Lower leg skin (tissue), 4 donors: ENCODE results near the gene PNMA6E. TPM values are rescaled to one million over a fixed set of nuclear protein-coding genes. Genes with fewer than 3 reads are reported as not detected.
"Not testable (repeated sequence)": the region's sequence is repeated elsewhere in the genome, so short reads cannot be mapped to it uniquely, and the experiment has no call there.

Experiments used
- DNase-seq, 2 donors: peaks; one replicate each; pipeline ENCODE4 v3.0.0-alpha.2; 2019; ENCODE audit warnings: low spot score in 2 of 2
- H3K4me3 ChIP-seq: fragments of 200-600 bp; sonication (generic); 2 replicates; pipeline ENCODE4 v1.5.1; 2017; ENCODE audit warnings: mild to moderate bottlenecking, low read depth; ENCODE audit not compliant: poor library complexity, severe bottlenecking
- CTCF ChIP-seq, 3 donors: fragments of 450-650 bp; IDR thresholded peaks; one replicate each; pipeline ENCODE4 v1.5.1; 2016; ENCODE audit warnings: antibody characterized with exemption in 3 of 3, mild to moderate bottlenecking in 3 of 3, moderate library complexity in 2 of 3
- POLR2A ChIP-seq, 2 donors: fragments of 450-650 bp; IDR thresholded peaks; one replicate each; pipeline ENCODE4 v1.6.1; 2016 to 2017; ENCODE audit warnings: antibody characterized with exemption in 2 of 2, mild to moderate bottlenecking in 1 of 2, moderate library complexity in 1 of 2
- WGBS, 2 donors: methylation state at CpG; one replicate each; pipeline ENCODE4 v1.1.5; 2018; 5-methylcytosine and 5-hydroxymethylcytosine counted together
- intact Hi-C: fragments of 100-400 bp; cut with DNase I; formaldehyde crosslinking; loops from one replicate; pipeline ENCODE4 v1.15.0; 2023; ENCODE audit warnings: low total_unique reads
- total RNA-seq, 4 donors: library from RNA; depleted of rRNA; stranded (reverse); fragments of >200 nt; gene quantifications; one replicate each; pipeline ENCODE4 v1.1.0, GENCODE V29; 2016

PNMA6E gene
- total RNA-seq, 4 donors from 2014 or later, result 0.13 to 0.20 TPM; not detected in 2

DNA sequence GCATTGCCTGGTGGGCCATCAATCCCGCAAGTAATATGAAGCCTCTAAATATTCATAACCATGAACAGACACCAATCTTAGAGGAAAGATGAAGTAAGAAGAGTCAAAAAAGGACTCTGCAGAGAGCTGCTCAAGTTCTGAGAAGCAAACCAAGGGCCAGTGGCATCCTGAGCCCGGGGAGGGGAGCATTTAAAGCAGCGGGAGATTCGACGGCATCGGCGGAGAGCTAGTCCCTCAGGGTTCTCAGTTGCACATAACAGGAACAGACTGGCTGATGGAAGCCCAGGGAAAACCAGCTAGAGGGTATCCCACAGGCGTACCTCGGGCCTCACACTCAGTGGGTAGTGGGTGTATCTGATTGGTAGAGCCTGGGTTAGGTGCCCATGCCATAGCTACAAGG, 4.9 kb upstream of the PNMA6E start:
- H3K4me3 ChIP-seq, result no peak overlapping the region
- 85 to 87% methylated on average over 9 of the region's 9 CpGs for WGBS, 2 donors
- TF ChIP-seq POLR2A (IDR thresholded peaks at IDR 0.05), result no peak
- no peak for TF ChIP-seq CTCF (IDR thresholded peaks at IDR 0.05)
- DNase-seq, result no peak
- intact Hi-C loops, result no loop called here

DNA sequence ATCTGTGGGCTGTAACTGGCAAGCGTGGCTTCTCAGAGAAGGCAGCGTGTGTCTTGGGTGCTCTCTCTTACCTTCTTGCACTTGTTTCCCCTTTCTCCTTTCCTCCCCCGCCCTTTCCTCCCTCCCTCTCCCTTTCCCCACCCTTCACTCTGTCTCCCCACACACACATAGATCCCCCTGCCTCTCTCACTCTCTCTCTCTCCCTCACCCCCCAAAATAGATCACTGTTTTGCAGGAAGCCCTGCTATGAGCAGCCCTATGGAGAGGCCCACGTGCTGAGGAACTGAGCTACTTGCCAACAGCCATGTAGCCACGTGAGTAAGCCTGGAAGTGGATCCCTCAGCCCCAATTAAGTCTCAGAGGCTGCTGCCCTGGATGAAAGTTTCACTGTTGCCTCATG, 4.3 kb upstream of the PNMA6E start:
- intact Hi-C loops, result no loop called here
- 45 to 49% methylated on average over 5 of the region's 5 CpGs for WGBS, 2 donors
- DNase-seq, result no peak
- TF ChIP-seq POLR2A (IDR thresholded peaks at IDR 0.05) (no peak), CTCF (IDR thresholded peaks at IDR 0.05) (no peak)
- H3K4me3 ChIP-seq, result no peak overlapping the region

DNA sequence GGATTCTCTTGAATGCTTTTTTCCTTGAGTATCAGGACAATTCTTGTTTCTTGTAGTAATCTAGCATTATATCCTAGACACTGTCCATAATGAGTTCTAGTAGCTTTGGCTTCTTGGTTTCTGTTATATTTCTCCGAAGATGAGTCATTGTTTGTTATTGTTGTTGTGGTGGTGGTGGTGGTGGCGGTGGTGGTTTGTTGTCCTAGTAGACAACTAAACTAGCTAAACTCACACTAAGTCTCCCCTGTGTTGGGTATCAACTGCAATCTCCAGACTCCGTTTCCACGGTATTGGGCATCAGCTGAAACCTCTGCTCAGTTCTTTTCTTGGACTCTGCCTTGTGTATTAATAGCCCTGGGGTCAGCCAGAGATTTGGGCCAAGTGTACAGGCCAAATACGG, 3.2 kb upstream of the PNMA6E start:
- H3K4me3 ChIP-seq, DNase-seq, intact Hi-C loops: not testable (repeated sequence)
- WGBS, 2 donors, result 67 to 78% methylated on average over 5 of the region's 5 CpGs

- no peak for DNase-seq
- 66 to 80% methylated on average over 11 to 60 of the region's 60 CpGs for WGBS, 2 donors
- intact Hi-C loops, result no loop called here
Measured at GRCh38 chrX:153400146-153401132, 711 bp downstream of the PNMA6E start.

DNA sequence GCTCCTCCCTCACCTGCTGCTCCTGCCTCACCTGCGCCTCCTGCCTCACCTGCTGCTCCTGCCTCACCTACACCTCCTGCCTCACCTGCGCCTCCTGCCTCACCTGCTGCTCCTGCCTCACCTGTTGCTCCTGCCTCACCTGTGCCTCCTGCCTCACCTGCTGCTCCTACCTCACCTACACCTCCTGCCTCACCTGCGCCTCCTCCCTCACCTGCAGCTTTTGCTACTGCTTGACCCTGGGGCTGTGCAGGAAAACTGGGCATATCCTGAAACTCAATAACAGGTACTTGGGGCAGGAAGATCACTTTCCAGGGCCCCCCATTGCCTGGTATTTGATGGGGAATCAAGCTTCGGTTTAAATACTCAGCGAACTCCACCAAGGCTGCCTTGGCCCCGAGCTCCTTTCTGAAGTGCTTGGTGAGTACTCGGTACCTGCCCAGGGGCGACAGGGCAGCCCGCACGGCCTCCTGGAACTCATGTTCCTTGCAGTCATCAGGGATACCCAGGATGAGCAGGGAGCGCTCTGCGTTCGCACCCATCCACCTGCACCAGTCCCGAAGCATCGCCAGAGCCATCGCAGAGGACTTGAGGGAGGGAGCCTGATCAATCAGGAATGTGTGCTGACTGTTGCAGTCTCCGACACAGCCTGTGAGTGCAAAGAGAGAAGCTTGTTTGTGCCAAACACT, 2.7 kb downstream of the PNMA6E start:
- intact Hi-C loops, result loop anchor here (10.0 kb wide), 1 partner anchor 226 kb away; no protein-coding TSS in a partner anchor
- WGBS, 2 donors, result 77 to 80% methylated on average over 7 to 15 of the region's 17 CpGs
- H3K4me3 ChIP-seq, result no peak overlapping the region
- TF ChIP-seq POLR2A (IDR thresholded peaks at IDR 0.05) (no peak), CTCF (IDR thresholded peaks at IDR 0.05) (no peak)
- no peak for DNase-seq

More at GRCh38 chrX:153400146-153401132, 711 bp downstream of the PNMA6E start:
- no peak overlapping the region for H3K4me3 ChIP-seq
- TF ChIP-seq POLR2A (IDR thresholded peaks at IDR 0.05), result no peak

GRCh38 chrX:153397256-153397960, 3.7 kb downstream of the PNMA6E start:
- DNase-seq, result no peak
- intact Hi-C loops, result loop anchor here (10.0 kb wide), 1 partner anchor 227 kb away; no protein-coding TSS in a partner anchor
- no peak for TF ChIP-seq CTCF (IDR thresholded peaks at IDR 0.05)
- no peak overlapping the region for H3K4me3 ChIP-seq
- 81 to 83% methylated on average over 15 to 26 of the region's 27 CpGs for WGBS, 2 donors
